Endothelial cell of umbilical vein (primary cell): ENCODE results near the gene OXSR1. TPM values are rescaled to one million over a fixed set of nuclear protein-coding genes. Genes with fewer than 3 reads are reported as not detected.

ENCODE experiments used
- BruUV-seq: library from RNA; stranded (reverse); fragments of 400-500 nt; replicated peaks from 2 replicates; lab custom pipeline; 2021; lab: Mats Ljungman, UMichigan
- CTCF ChIA-PET: fragments of 300-600, 350-600 bp; sonication (Branson Sonifier 250); formaldehyde crosslinking; loops from one replicate; lab custom pipeline; 2021; ENCODE audit warnings: antibody characterized with exemption, inconsistent platforms; lab: Charles Lee
- POLR2A ChIA-PET: fragments of 300-600, 350-600 bp; sonication (Branson Sonifier 250); formaldehyde crosslinking; loops from one replicate; lab custom pipeline; 2021; ENCODE audit warnings: antibody characterized with exemption, inconsistent platforms; lab: Charles Lee
- DNase-seq: peaks from one replicate; pipeline ENCODE4 v3.0.0-alpha.2; 2011; ENCODE audit warnings: low read depth, low spot score
- FAIRE-seq: peaks from 2 replicates; lab custom pipeline; 2011; peaks lifted over from hg19 to GRCh38; lab: Jason Lieb, UNC
- H2AFZ ChIP-seq: 2 replicates; pipeline ENCODE4 v1.6.0; 2012; ENCODE audit warnings: low read depth, low read length, control low read depth, inconsistent platforms
- H3K27ac ChIP-seq: 2 replicates; pipeline ENCODE4 v1.5.1; 2011; ENCODE audit warnings: low read depth, mild to moderate bottlenecking, control low read depth, low read length, moderate library complexity; ENCODE audit not compliant: insufficient read depth
- H3K27me3 ChIP-seq, 2 experiments: 2 replicates each; pipeline versions ENCODE4 v1.6.0 to v1.6.1; 2011; ENCODE audit warnings: low read length in 2 of 2, mixed read lengths in 1 of 2; ENCODE audit not compliant: control insufficient read depth in 2 of 2, insufficient read depth in 2 of 2
- H3K36me3 ChIP-seq, 2 experiments: 2 replicates in 1 of 2; 3 replicates in 1 of 2; pipeline ENCODE4 v1.5.1; 2011; ENCODE audit warnings: low read length in 2 of 2, mild to moderate bottlenecking in 1 of 2, moderate library complexity in 1 of 2; ENCODE audit not compliant: control insufficient read depth in 2 of 2, insufficient read depth in 2 of 2; ENCODE audit errors: extremely low read depth in 1 of 2
- H3K4me1 ChIP-seq: 3 replicates; pipeline ENCODE4 v1.5.1; 2011; ENCODE audit warnings: mild to moderate bottlenecking, low read length; ENCODE audit not compliant: control insufficient read depth, insufficient read depth; ENCODE audit errors: extremely low read depth
- H3K4me2 ChIP-seq: 2 replicates; pipeline ENCODE4 v1.6.1; 2011; ENCODE audit warnings: low read length, control low read depth, mixed read lengths; ENCODE audit not compliant: insufficient read depth
- H3K4me3 ChIP-seq, 3 experiments: fragments of 200-600 bp in 1 of 3; sonication (generic), shearing (Covaris generic) in 1 of 3; replicated peaks in 1 of 3; 2 replicates each; pipeline ENCODE4 v1.5.1; 2011 to 2016; ENCODE audit warnings: control low read depth in 3 of 3, low read length in 3 of 3, mild to moderate bottlenecking in 2 of 3, inconsistent platforms in 1 of 3, low read depth in 1 of 3, moderate library complexity in 1 of 3; ENCODE audit not compliant: insufficient read depth in 1 of 3
- H3K79me2 ChIP-seq: 2 replicates; pipeline ENCODE4 v1.6.0; 2012; ENCODE audit warnings: low read length, inconsistent platforms; ENCODE audit not compliant: control insufficient read depth, insufficient read depth
- H3K9ac ChIP-seq: replicated peaks from 2 replicates; pipeline ENCODE3; 2011; ENCODE audit warnings: low read length, control low read depth; ENCODE audit not compliant: insufficient read depth; ENCODE audit errors: extremely low read depth
- H3K9me1 ChIP-seq: replicated peaks from 3 replicates; pipeline ENCODE4 v1.6.0; 2011; ENCODE audit warnings: mild to moderate bottlenecking, low read length; ENCODE audit not compliant: control insufficient read depth, insufficient read depth; ENCODE audit errors: extremely low read depth
- H3K9me3 ChIP-seq: replicated peaks from 2 replicates; pipeline ENCODE4 v1.5.1; 2012; ENCODE audit warnings: low read length, inconsistent platforms; ENCODE audit not compliant: control insufficient read depth, insufficient read depth
- H4K20me1 ChIP-seq: replicated peaks from 2 replicates; pipeline ENCODE3; 2011; ENCODE audit warnings: mild to moderate bottlenecking, low read length; ENCODE audit not compliant: control insufficient read depth, insufficient read depth; ENCODE audit errors: extremely low read depth
- EZH2 ChIP-seq: IDR thresholded peaks from 2 replicates; pipeline ENCODE4 v1.6.1; 2012; ENCODE audit warnings: borderline replicate concordance, low read depth, mild to moderate bottlenecking, moderate library complexity, low read length, inconsistent platforms; ENCODE audit not compliant: severe bottlenecking
- FOS ChIP-seq: IDR thresholded peaks from 2 replicates; pipeline ENCODE4 v1.6.1; 2011; ENCODE audit warnings: mild to moderate bottlenecking, low read length, moderate library complexity, borderline replicate concordance; ENCODE audit not compliant: insufficient read depth
- GATA2 ChIP-seq: IDR thresholded peaks from 2 replicates; pipeline ENCODE4 v1.7.0; 2011; ENCODE audit warnings: low read depth, mild to moderate bottlenecking, moderate library complexity, mixed read lengths, low read length; ENCODE audit not compliant: insufficient read length, insufficient read depth
- JUN ChIP-seq: IDR thresholded peaks from 2 replicates; pipeline ENCODE4 v1.6.1; 2011; ENCODE audit warnings: borderline replicate concordance, low read depth; ENCODE audit not compliant: insufficient read length, insufficient read depth
- MAX ChIP-seq: IDR thresholded peaks from 2 replicates; pipeline ENCODE4 v1.6.1; 2011; ENCODE audit not compliant: insufficient read depth, insufficient read length
- MYC ChIP-seq: IDR thresholded peaks from one replicate; pipeline ENCODE4 v1.6.1; 2011; ENCODE audit warnings: mild to moderate bottlenecking, low read depth, low read length
- POLR2A ChIP-seq: IDR thresholded peaks from 2 replicates; pipeline ENCODE4 v1.6.1; 2012; ENCODE audit warnings: low read depth, mild to moderate bottlenecking, control low read depth, low read length
- POLR2AphosphoS5 ChIP-seq: IDR thresholded peaks from 2 replicates; pipeline ENCODE4 v1.6.1; 2012; ENCODE audit warnings: low read depth, mild to moderate bottlenecking, control low read depth, low read length, moderate library complexity; ENCODE audit not compliant: insufficient read depth
- dilution Hi-C: fragments of 300-500 bp; cut with MboI; formaldehyde crosslinking; loops from one replicate; pipeline ENCODE4 v1.15.0; 2019; ENCODE audit warnings: low sequenced_read_pairs; ENCODE audit not compliant: extremely low pct_ligation_motif_present
- intact Hi-C: fragments of 100-400 bp; cut with micrococcal nuclease; formaldehyde crosslinking; loops from one replicate; pipeline ENCODE4 v1.10.0; 2022
- polyA plus RNA-seq, 4 experiments: library from polyadenylated mRNA; depleted of rRNA in 3 of 4; stranded (reverse) in 3 of 4; unstranded in 1 of 4; fragments of >200 nt; gene quantifications; 2 replicates each; pipeline versions ENCODE4 v1.2.1 to v1.2.3, GENCODE V29; 2011 to 2012; ENCODE audit warnings: missing spikeins in 1 of 4
- total RNA-seq: library from RNA; stranded (reverse); gene quantifications from 2 replicates; pipeline ENCODE4 v1.2.3, GENCODE V29; 2021
- TF ChIP-seq, protein P1 (sequence below), 2 donors: IDR thresholded peaks; 1 replicate in 1 of 2; 2 replicates in 1 of 2; pipeline ENCODE4 v1.5.1; 2011; ENCODE audit warnings: low read length in 2 of 2, mild to moderate bottlenecking in 2 of 2, moderate library complexity in 2 of 2, control low read depth in 1 of 2, inconsistent platforms in 1 of 2, low read depth in 1 of 2; ENCODE audit not compliant: insufficient read depth in 1 of 2; ENCODE audit errors: extremely low read depth in 1 of 2

OXSR1 gene
- total and polyA plus RNA-seq, 2 donors (not counting 3 experiments of a cell fraction or from before 2014, with no cell fraction given): 15.1 to 32.9 TPM

- FAIRE-seq (no peak), DNase-seq (no peak)
- POLR2A ChIA-PET: no interaction called here
- Histone ChIP-seq H3K4me3 (no peak overlapping the region), H2AFZ (no peak overlapping the region), H3K79me2 (peaks cover 14% of the 10 kb centered on the region), H3K27me3 (no peaks in the 10 kb centered on the region), H3K9ac (no peak overlapping the region), H3K4me2 (no peak overlapping the region), H3K9me1 (no peaks in the 10 kb centered on the region), H3K9me3 (no peaks in the 10 kb centered on the region), H3K36me3 (peaks cover 0 to 2% of the 10 kb centered on the region in 2 experiments), H3K27ac (no peak overlapping the region), H4K20me1 (no peaks in the 10 kb centered on the region), H3K4me1 (no peaks in the 10 kb centered on the region)
- intact Hi-C loops: no loop called here
- dilution Hi-C loops: no loop called here
- CTCF ChIA-PET: no interaction called here
- BruUV-seq: no TSS peak
- no peak for TF ChIP-seq MAX
- no peak for TF ChIP-seq POLR2AphosphoS5
- TF ChIP-seq JUN: no peak
- TF ChIP-seq, protein P1, sequence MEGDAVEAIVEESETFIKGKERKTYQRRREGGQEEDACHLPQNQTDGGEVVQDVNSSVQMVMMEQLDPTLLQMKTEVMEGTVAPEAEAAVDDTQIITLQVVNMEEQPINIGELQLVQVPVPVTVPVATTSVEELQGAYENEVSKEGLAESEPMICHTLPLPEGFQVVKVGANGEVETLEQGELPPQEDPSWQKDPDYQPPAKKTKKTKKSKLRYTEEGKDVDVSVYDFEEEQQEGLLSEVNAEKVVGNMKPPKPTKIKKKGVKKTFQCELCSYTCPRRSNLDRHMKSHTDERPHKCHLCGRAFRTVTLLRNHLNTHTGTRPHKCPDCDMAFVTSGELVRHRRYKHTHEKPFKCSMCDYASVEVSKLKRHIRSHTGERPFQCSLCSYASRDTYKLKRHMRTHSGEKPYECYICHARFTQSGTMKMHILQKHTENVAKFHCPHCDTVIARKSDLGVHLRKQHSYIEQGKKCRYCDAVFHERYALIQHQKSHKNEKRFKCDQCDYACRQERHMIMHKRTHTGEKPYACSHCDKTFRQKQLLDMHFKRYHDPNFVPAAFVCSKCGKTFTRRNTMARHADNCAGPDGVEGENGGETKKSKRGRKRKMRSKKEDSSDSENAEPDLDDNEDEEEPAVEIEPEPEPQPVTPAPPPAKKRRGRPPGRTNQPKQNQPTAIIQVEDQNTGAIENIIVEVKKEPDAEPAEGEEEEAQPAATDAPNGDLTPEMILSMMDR (IDR thresholded peaks at IDR 0.05; ENCODE audit: extremely low read depth in 1 of 2, insufficient read depth in 1 of 2, low read depth in 1 of 2, low read length in 2 of 2): no peak
- no peak for TF ChIP-seq GATA2
- no peak for TF ChIP-seq FOS
- TF ChIP-seq MYC: no peak
- TF ChIP-seq POLR2A: no peak
- no peak for TF ChIP-seq EZH2
Observed at GRCh38 chr3:38214560-38214959, 49.2 kb downstream of the OXSR1 start.
